ENCODE data around the gene FER.

GRCh38 chr5:108836492-108836891 lies 88.8 kb downstream of the FER start:
- TF ChIP-seq, protein P1, sequence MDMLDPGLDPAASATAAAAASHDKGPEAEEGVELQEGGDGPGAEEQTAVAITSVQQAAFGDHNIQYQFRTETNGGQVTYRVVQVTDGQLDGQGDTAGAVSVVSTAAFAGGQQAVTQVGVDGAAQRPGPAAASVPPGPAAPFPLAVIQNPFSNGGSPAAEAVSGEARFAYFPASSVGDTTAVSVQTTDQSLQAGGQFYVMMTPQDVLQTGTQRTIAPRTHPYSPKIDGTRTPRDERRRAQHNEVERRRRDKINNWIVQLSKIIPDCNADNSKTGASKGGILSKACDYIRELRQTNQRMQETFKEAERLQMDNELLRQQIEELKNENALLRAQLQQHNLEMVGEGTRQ (IDR thresholded peaks at IDR 0.05; ENCODE audit: borderline replicate concordance, low read depth, low read length), result no peak
- TF ChIP-seq, protein P2, sequence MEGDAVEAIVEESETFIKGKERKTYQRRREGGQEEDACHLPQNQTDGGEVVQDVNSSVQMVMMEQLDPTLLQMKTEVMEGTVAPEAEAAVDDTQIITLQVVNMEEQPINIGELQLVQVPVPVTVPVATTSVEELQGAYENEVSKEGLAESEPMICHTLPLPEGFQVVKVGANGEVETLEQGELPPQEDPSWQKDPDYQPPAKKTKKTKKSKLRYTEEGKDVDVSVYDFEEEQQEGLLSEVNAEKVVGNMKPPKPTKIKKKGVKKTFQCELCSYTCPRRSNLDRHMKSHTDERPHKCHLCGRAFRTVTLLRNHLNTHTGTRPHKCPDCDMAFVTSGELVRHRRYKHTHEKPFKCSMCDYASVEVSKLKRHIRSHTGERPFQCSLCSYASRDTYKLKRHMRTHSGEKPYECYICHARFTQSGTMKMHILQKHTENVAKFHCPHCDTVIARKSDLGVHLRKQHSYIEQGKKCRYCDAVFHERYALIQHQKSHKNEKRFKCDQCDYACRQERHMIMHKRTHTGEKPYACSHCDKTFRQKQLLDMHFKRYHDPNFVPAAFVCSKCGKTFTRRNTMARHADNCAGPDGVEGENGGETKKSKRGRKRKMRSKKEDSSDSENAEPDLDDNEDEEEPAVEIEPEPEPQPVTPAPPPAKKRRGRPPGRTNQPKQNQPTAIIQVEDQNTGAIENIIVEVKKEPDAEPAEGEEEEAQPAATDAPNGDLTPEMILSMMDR (IDR thresholded peaks at IDR 0.05 in 2 of 3, conservative IDR thresholded peaks at IDR 0.05 in 1 of 3; ENCODE audit: control insufficient read depth in 2 of 3, extremely low read depth in 1 of 3, insufficient read depth in 1 of 3, low read depth in 3 of 3, low read length in 3 of 3), result no peak
- no peak for TF ChIP-seq ZNF207 (IDR thresholded peaks at IDR 0.05; ENCODE audit: borderline replicate concordance)
- TF ChIP-seq EP300 (IDR thresholded peaks at IDR 0.05; ENCODE audit: borderline replicate concordance in 1 of 2, control insufficient read depth in 1 of 2, low read depth in 2 of 2, low read length in 2 of 2), result no peak
- no peak for TF ChIP-seq ATF7 (IDR thresholded peaks at IDR 0.05; ENCODE audit: low read depth)
- TF ChIP-seq BHLHE40 (IDR thresholded peaks at IDR 0.05; ENCODE audit: borderline replicate concordance in 1 of 2, low read depth in 2 of 2, low read length in 1 of 2), result no peak
- TF ChIP-seq, protein P3, sequence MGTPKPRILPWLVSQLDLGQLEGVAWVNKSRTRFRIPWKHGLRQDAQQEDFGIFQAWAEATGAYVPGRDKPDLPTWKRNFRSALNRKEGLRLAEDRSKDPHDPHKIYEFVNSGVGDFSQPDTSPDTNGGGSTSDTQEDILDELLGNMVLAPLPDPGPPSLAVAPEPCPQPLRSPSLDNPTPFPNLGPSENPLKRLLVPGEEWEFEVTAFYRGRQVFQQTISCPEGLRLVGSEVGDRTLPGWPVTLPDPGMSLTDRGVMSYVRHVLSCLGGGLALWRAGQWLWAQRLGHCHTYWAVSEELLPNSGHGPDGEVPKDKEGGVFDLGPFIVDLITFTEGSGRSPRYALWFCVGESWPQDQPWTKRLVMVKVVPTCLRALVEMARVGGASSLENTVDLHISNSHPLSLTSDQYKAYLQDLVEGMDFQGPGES (IDR thresholded peaks at IDR 0.05), result no peak
- TF ChIP-seq PBX3 (IDR thresholded peaks at IDR 0.05; ENCODE audit: insufficient replicate concordance, low read depth, low read length), result no peak
- TF ChIP-seq POLR2A (IDR thresholded peaks at IDR 0.05; ENCODE audit: low read depth, low read length), result no peak
- no peak for TF ChIP-seq IKZF2 (IDR thresholded peaks at IDR 0.05)
- no peak for TF ChIP-seq IKZF1 (conservative IDR thresholded peaks at IDR 0.05)
